Large intestine (tissue), 3 donors: ENCODE results near the gene PTPRM. TPM values are rescaled to one million over a fixed set of nuclear protein-coding genes. Genes with fewer than 3 reads are reported as not detected.
A peak's percentile ranks its signal among the peaks of the same experiment; 100 is the strongest.

ENCODE experiments used
- DNase-seq, 2 donors: peaks; one replicate each; pipeline versions ENCODE4 v3.0.0 to v3.0.0-alpha.2; 2013
- H3K27ac ChIP-seq: one replicate; pipeline ENCODE4 v1.5.1; 2013; ENCODE audit warnings: low read length
- H3K27me3 ChIP-seq: 2 replicates; pipeline ENCODE4 v1.6.1; 2013; ENCODE audit warnings: low read length; ENCODE audit not compliant: control insufficient read depth, insufficient read depth
- H3K36me3 ChIP-seq: 2 replicates; pipeline ENCODE4 v1.6.1; 2013; ENCODE audit warnings: low read length; ENCODE audit not compliant: control insufficient read depth, insufficient read depth
- H3K4me1 ChIP-seq: one replicate; pipeline ENCODE4 v1.6.1; 2013; ENCODE audit warnings: low read length; ENCODE audit not compliant: control insufficient read depth, insufficient read depth
- H3K4me3 ChIP-seq: one replicate; pipeline ENCODE4 v1.5.1; 2013; ENCODE audit warnings: low read length
- H3K9me3 ChIP-seq: one replicate; pipeline ENCODE4 v1.6.1; 2013; ENCODE audit warnings: mild to moderate bottlenecking, low read depth, low read length, moderate library complexity; ENCODE audit not compliant: control insufficient read depth
- WGBS: methylation state at CpG from one replicate; pipeline ENCODE4 v1.1.5; 2013; ENCODE audit warnings: low lambda C conversion rate; ENCODE audit not compliant: insufficient coverage; 5-methylcytosine and 5-hydroxymethylcytosine counted together
- polyA plus RNA-seq: library from polyadenylated mRNA; unstranded; fragments of 120-200 nt; gene quantifications from one replicate; pipeline ENCODE4 v1.2.1, GENCODE V29; 2013

Gene PTPRM
- polyA plus RNA-seq, 1 donor: 27.2 TPM

GRCh38 chr18:7566244-7566566, 911 bp upstream of the PTPRM start:
- 46% methylated on average over 2 of the region's 4 CpGs for WGBS
- no peak for DNase-seq
- peaks cover 32% of the 10 kb centered on the region for H3K27me3 ChIP-seq
- H3K36me3 ChIP-seq: no peaks in the 10 kb centered on the region
- H3K4me3 ChIP-seq: peak overlapping the region; percentile 38
- H3K9me3 ChIP-seq: no peaks in the 10 kb centered on the region
- H3K27ac ChIP-seq: peak overlapping the region; percentile 36
- H3K4me1 ChIP-seq: peaks cover 7% of the 10 kb centered on the region

GRCh38 chr18:7567474-7568425, 634 bp downstream of the PTPRM start:
- no peaks in the 10 kb centered on the region for H3K9me3 ChIP-seq
- peaks cover 29% of the 10 kb centered on the region for H3K27me3 ChIP-seq
- H3K27ac ChIP-seq: no peak overlapping the region
- peak overlapping the region; percentile 60 for H3K4me3 ChIP-seq
- DNase-seq: peak; percentile 31 to 59
- peaks cover 3% of the 10 kb centered on the region for H3K4me1 ChIP-seq
- WGBS: no CpG with 5 or more reads among the region's 109 CpGs
- no peaks in the 10 kb centered on the region for H3K36me3 ChIP-seq

DNA sequence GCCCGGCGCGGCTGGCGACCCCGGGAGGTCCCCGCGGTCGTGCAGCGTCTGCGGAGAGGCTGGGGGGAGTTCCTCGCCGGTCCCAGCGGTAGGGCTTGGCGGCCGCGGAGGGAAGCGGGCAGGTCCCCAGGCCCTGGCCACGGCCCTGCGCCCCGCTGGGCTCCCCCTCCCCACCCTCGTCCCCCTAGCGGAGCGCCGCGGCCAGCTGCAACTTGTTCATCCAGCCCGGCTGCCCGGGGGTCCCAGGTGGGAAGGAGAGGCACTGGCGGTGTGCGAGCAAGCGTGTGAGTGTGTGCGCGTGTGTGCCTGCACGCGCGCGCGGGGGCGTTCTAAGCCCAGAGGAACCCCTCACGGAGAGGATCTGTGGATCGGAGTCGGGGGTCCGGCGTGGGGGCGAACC, 1.3 kb downstream of the PTPRM start:
- peaks cover 29% of the 10 kb centered on the region for H3K27me3 ChIP-seq
- H3K36me3 ChIP-seq: no peaks in the 10 kb centered on the region
- H3K9me3 ChIP-seq: no peaks in the 10 kb centered on the region
- H3K27ac ChIP-seq: no peak overlapping the region
- WGBS: no CpG with 5 or more reads among the region's 44 CpGs
- H3K4me1 ChIP-seq: peaks cover 3% of the 10 kb centered on the region
- peak overlapping the region; percentile 52 for H3K4me3 ChIP-seq
- DNase-seq: peak in 1 of 2 donors; percentile 9

GRCh38 chr18:7571626-7572025, 4.5 kb downstream of the PTPRM start:
- H3K9me3 ChIP-seq: no peaks in the 10 kb centered on the region
- no peaks in the 10 kb centered on the region for H3K4me1 ChIP-seq
- peaks cover 13% of the 10 kb centered on the region for H3K27me3 ChIP-seq
- no peaks in the 10 kb centered on the region for H3K36me3 ChIP-seq
- no peak for DNase-seq
- H3K4me3 ChIP-seq: no peak overlapping the region
- WGBS: 100% methylated on average over 1 of the region's 2 CpGs
- no peak overlapping the region for H3K27ac ChIP-seq

DNA sequence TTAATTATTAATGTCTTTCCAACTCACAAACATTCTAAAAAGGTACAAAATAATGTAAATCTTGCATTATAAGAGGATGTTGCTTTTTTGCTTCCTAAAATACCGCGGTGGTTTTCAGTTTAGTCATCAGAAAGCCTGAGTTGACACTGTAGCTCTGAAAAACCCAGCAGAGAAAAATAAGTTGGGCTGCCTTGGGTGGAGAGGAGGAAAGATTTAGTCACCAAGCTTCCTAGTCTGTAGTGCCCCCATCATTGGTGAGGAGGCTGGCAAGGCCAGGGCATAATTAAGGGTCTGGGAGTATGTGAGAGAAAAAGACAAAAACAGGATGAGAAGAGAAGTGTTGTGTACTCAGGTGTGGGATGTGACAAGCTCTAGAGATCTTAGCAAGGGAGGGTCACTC, 5.7 kb downstream of the PTPRM start:
- no CpG with 5 or more reads among the region's 2 CpGs for WGBS
- Histone ChIP-seq H3K4me3 (no peak overlapping the region), H3K4me1 (no peaks in the 10 kb centered on the region), H3K36me3 (no peaks in the 10 kb centered on the region), H3K27ac (no peak overlapping the region), H3K9me3 (no peaks in the 10 kb centered on the region), H3K27me3 (peaks cover 13% of the 10 kb centered on the region)
- no peak for DNase-seq

GRCh38 chr18:7575465-7576028, 8.4 kb downstream of the PTPRM start:
- no peaks in the 10 kb centered on the region for H3K27me3 ChIP-seq
- no peak overlapping the region for H3K4me3 ChIP-seq
- no peaks in the 10 kb centered on the region for H3K9me3 ChIP-seq
- 80% methylated on average over 1 of the region's 2 CpGs for WGBS
- no peaks in the 10 kb centered on the region for H3K4me1 ChIP-seq
- H3K36me3 ChIP-seq: no peaks in the 10 kb centered on the region
- no peak for DNase-seq
- H3K27ac ChIP-seq: no peak overlapping the region

- Histone ChIP-seq H3K4me1 (no peaks in the 10 kb centered on the region), H3K27me3 (no peaks in the 10 kb centered on the region), H3K27ac (no peak overlapping the region), H3K4me3 (no peak overlapping the region), H3K9me3 (no peaks in the 10 kb centered on the region), H3K36me3 (no peaks in the 10 kb centered on the region)
- no peak for DNase-seq
Observed at GRCh38 chr18:7576077-7576476, 9.0 kb downstream of the PTPRM start.

DNA sequence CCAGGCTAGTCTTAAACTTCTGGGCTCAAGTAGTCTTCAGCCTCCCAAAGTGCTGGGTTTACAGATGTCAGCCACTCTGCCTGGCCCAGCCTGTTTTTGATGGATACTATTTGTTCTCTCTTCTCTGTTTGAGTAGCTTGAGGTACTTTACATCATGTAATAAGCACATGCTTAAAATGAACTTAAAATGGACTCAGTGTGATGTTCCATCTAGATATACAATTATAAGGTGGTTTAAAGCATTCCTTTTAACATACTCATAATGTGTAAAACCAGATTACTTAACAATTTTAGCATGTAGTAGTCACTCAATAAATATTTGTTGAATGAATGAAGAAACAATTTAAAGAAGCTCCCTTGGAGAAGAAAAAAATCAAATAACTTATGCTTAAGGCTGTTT, 9.6 kb downstream of the PTPRM start:
- no peak for DNase-seq
- no peak overlapping the region for H3K4me3 ChIP-seq
- H3K9me3 ChIP-seq: no peaks in the 10 kb centered on the region
- no peaks in the 10 kb centered on the region for H3K4me1 ChIP-seq
- H3K27me3 ChIP-seq: no peaks in the 10 kb centered on the region
- H3K36me3 ChIP-seq: no peaks in the 10 kb centered on the region
- no peak overlapping the region for H3K27ac ChIP-seq

DNA sequence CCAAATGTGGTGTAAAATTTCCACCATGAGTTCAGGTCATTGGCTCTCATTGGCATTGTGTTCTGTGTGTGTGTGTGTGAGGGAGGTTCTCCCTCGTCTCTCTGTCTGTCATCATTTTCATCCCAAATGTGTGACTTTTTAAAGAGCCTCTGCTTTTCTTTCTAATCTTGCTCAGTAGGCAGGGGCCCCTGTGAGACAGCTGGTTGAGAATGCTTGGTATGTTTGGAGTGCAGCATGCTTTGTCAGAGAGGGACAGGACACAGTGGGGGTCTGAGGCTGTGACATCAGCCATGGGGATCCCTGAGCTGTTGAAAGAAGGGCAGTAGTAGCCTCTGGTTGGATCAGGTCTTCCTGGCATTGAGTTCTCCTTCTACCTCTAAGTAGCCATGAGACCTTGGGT, 10.6 kb downstream of the PTPRM start:
- H3K9me3 ChIP-seq: no peaks in the 10 kb centered on the region
- no peaks in the 10 kb centered on the region for H3K27me3 ChIP-seq
- no CpG with 5 or more reads among the region's 1 CpG for WGBS
- H3K36me3 ChIP-seq: no peaks in the 10 kb centered on the region
- no peak overlapping the region for H3K27ac ChIP-seq
- H3K4me1 ChIP-seq: no peaks in the 10 kb centered on the region
- DNase-seq: no peak
- H3K4me3 ChIP-seq: no peak overlapping the region

DNA sequence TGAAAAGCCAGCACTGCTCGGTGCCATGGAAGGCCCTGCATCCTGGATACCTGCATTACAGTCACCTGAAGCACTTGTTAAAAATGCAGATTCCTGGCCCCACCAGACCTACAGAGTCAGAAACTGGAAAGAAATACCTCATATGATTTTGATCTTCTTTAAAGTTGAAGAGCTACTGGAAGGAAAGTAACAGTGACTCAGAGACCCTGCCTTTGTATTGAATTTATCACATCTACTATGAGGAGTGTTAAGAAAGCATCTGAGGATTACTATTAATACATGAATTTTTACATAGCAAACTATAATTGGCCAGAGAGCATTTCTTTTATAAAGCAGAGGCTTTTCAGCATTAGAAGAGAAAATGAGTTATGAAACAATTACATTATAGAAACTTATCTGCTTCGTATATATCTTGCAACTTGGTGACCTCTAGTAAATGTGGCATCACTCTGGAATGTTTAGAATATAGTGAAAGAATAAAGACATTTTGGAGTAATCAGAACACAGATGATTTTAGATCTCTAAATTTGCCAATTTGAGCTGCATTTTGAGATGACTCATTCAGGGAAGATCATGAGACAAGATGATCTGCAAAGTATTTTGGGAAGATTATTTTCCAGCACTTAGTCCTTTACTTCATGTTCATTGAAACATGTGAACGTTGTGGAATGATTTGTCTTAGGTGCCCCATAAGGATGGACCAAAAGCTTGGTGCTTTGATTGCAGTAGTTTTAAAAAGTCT, 12.2 kb downstream of the PTPRM start:
- no peak overlapping the region for H3K27ac ChIP-seq
- no peaks in the 10 kb centered on the region for H3K36me3 ChIP-seq
- no peaks in the 10 kb centered on the region for H3K4me1 ChIP-seq
- H3K4me3 ChIP-seq: no peak overlapping the region
- no peaks in the 10 kb centered on the region for H3K9me3 ChIP-seq
- no peak for DNase-seq
- WGBS: no CpG with 5 or more reads among the region's 3 CpGs
- no peaks in the 10 kb centered on the region for H3K27me3 ChIP-seq
